Esophagus (tissue), 2 donors: ENCODE results near the gene CDC26. TPM values are rescaled to one million over a fixed set of nuclear protein-coding genes. Genes with fewer than 3 reads are reported as not detected.

Source experiments
- H3K27ac ChIP-seq, 2 donors: one replicate each; pipeline ENCODE4 v1.5.1; 2013; ENCODE audit warnings: low read depth in 2 of 2, mild to moderate bottlenecking in 2 of 2, inconsistent platforms in 1 of 2, low read length in 1 of 2, moderate library complexity in 1 of 2
- H3K27me3 ChIP-seq, 2 donors: one replicate each; pipeline ENCODE4 v1.6.1; 2013; ENCODE audit warnings: low read length in 2 of 2, control low read depth in 1 of 2, mild to moderate bottlenecking in 1 of 2; ENCODE audit not compliant: insufficient read depth in 2 of 2, control insufficient read depth in 1 of 2
- H3K36me3 ChIP-seq, 2 donors: one replicate each; pipeline ENCODE4 v1.6.1; 2013; ENCODE audit warnings: low read length in 1 of 2; ENCODE audit not compliant: control insufficient read depth in 2 of 2, insufficient read depth in 2 of 2
- H3K4me1 ChIP-seq, 2 donors: one replicate each; pipeline ENCODE4 v1.6.1; 2013; ENCODE audit warnings: low read length in 1 of 2; ENCODE audit not compliant: control insufficient read depth in 2 of 2, insufficient read depth in 2 of 2
- H3K4me3 ChIP-seq, 2 donors: one replicate each; pipeline ENCODE4 v1.5.1; 2013; ENCODE audit warnings: low read length in 2 of 2, mild to moderate bottlenecking in 2 of 2, low read depth in 1 of 2, moderate library complexity in 1 of 2
- H3K9me3 ChIP-seq, 2 donors: one replicate each; pipeline ENCODE4 v1.6.1; 2013; ENCODE audit warnings: mild to moderate bottlenecking in 2 of 2, low read depth in 1 of 2, low read length in 1 of 2, moderate library complexity in 1 of 2; ENCODE audit not compliant: control insufficient read depth in 2 of 2, insufficient read depth in 1 of 2
- WGBS, 2 donors: extraction: QIAGEN DNeasy Blood & Tissue Kit; methylation state at CpG; one replicate each; pipeline ENCODE4 v1.1.7; 2013; 5-methylcytosine and 5-hydroxymethylcytosine counted together
- polyA plus RNA-seq, 2 donors: library from polyadenylated mRNA; stranded (reverse); fragments of 200-250 nt; gene quantifications; one replicate each; pipeline ENCODE4 v1.2.3, GENCODE V29; 2013
- donor health status: healthy with polysubstance abuse.
- donor health status: Bipolar disorder and iron deficiency.

CDC26 gene
- polyA plus RNA-seq, 2 donors, result 13.5 to 27.9 TPM

DNA sequence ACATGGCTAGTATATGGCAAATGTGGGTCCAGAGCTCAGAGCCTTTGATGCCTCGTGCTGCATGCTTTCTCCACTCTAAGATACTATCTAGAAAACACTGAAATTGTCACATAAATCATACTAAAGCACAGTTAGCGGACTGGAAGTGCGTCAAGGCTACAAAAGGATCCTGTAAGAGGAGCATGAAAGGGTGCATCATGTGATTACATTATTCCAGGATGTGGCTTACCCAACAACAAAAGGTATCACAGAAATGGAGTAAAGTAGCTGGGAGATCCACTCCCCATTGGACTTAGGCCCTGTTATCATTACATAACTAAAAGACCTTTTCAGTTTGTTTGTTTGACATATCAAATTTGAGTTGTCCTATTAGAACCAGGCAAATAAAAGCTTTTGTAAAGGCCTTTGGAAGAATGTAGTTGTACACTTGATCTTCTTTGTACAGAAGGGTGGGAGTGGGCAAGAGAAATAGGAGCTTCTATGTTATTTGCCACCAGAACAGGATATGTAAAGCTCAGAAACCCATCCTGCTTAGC lies 47.2 kb downstream of the CDC26 start:
- Histone ChIP-seq H3K27ac (no peak overlapping the region), H3K27me3 (no peaks in the 10 kb centered on the region), H3K4me1 (no peaks in the 10 kb centered on the region), H3K4me3 (no peak overlapping the region), H3K9me3 (no peaks in the 10 kb centered on the region), H3K36me3 (no peaks in the 10 kb centered on the region)
- WGBS, 2 donors, result 63 to 74% methylated on average over 3 of the region's 3 CpGs

DNA sequence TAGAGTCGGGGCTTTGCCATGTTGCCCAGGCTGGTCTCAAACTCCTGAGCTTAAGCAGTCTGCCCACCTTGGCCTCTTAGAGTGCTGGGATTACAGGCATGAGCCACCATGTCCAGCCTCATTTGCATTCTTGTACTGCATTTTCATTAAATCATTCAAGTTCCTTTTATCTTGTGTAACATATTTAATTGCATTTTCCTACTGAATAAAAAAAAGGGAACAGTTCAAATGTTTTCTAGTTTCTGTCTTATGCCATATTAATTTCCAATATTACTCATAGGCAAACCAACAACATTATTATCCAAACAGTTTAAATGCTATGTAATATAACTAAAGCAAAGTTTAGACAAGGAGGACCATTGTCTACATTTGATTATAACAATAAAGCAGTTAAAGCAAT lies 47.9 kb downstream of the CDC26 start:
- Histone ChIP-seq H3K36me3 (no peaks in the 10 kb centered on the region), H3K27ac (no peak overlapping the region), H3K9me3 (no peaks in the 10 kb centered on the region), H3K27me3 (no peaks in the 10 kb centered on the region), H3K4me1 (peaks cover 0 to 3% of the 10 kb centered on the region in 2 donors), H3K4me3 (no peak overlapping the region)
- WGBS, 2 donors, result 43 to 86% methylated on average over 1 of the region's 1 CpG

DNA sequence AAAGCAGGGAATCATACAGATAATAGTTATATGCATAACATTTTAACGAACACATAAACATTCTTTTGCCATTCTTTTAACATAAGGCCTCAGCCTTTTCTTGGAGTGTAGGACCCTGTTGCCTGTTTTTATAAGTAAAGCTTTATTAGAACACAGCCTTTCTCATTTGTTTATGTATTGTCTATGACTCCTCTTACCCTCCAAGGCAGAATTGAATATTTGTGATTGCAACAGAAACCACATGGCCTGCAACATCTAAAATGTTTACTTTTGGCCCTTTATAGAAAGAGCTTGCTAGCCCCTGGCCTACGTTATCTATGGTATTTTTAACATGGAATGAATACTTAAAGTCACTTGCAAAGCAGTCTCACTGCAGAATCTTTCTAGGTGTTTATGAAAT lies 51.4 kb downstream of the CDC26 start:
- no peaks in the 10 kb centered on the region for H3K36me3 ChIP-seq
- no peaks in the 10 kb centered on the region for H3K27me3 ChIP-seq
- H3K27ac ChIP-seq, result no peak overlapping the region
- peaks cover 4 to 5% of the 10 kb centered on the region in 2 donors for H3K4me1 ChIP-seq
- no peaks in the 10 kb centered on the region for H3K9me3 ChIP-seq
- H3K4me3 ChIP-seq, result no peak overlapping the region
- 86 to 90% methylated on average over 2 of the region's 2 CpGs for WGBS, 2 donors

DNA sequence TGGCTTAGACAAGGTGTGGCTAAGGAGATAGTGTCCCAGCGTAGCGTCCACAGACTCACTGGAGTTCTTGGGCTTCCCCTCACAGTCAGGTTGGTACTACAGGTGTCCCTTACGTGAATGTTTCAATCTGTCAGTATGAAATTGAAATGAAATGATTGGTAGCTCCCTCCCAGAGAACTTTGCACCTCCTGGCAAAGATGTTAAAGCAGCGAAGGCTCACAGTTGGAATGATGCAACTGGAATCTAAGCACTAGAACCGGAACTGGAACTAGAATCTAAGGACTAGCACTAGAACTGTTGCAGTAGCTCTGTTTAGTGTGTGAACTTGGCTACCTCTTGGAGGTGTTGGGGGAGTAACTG lies 52.9 kb downstream of the CDC26 start:
- WGBS, 2 donors, result 39 to 50% methylated on average over 5 of the region's 5 CpGs
- no peaks in the 10 kb centered on the region for H3K36me3 ChIP-seq
- H3K9me3 ChIP-seq, result no peaks in the 10 kb centered on the region
- H3K4me3 ChIP-seq, result peak overlapping the region; percentile 79 to 91
- H3K27me3 ChIP-seq, result no peaks in the 10 kb centered on the region
- H3K4me1 ChIP-seq, result peaks cover 4 to 5% of the 10 kb centered on the region in 2 donors
- peak overlapping the region in 1 of 2 donors; percentile 13 for H3K27ac ChIP-seq

DNA sequence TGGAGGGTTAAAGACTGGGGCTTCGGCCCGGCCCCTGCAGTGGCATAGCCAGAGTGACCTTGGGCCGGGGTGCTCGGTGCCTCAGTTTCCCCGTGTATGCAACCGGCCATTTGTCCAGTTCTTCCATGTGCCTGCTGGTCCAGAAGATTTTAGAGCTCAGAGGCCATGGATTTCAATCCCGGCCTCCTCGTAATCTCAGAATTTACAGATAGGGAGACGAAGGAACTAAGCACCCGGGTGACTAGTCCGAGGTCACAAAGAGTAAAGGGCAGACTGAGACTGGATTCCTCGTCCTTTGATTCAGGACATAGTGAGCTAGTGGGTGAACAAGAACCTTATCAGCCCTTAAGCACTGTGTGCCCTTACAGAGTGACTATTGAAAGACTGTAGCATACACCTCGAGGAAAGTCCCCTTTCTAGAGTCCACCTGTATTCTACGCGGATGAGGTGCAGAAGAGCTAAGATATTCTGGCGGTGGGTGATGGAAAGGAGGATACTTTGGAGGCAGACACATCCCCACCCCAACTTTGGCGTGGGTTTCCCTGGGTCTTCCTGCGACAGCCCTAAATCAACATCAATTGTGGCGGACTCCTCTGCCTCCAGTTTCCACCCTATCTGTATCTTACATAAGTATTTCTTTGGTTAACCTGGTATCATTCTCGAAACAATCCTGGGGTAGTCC lies 53.4 kb downstream of the CDC26 start:
- no peaks in the 10 kb centered on the region for H3K27me3 ChIP-seq
- peak overlapping the region; percentile 79 to 91 for H3K4me3 ChIP-seq
- no peaks in the 10 kb centered on the region for H3K36me3 ChIP-seq
- 7 to 13% methylated on average over 20 of the region's 20 CpGs for WGBS, 2 donors
- H3K4me1 ChIP-seq, result peaks cover 4 to 5% of the 10 kb centered on the region in 2 donors
- H3K27ac ChIP-seq, result peak overlapping the region; percentile 78 to 87
- no peaks in the 10 kb centered on the region for H3K9me3 ChIP-seq

DNA sequence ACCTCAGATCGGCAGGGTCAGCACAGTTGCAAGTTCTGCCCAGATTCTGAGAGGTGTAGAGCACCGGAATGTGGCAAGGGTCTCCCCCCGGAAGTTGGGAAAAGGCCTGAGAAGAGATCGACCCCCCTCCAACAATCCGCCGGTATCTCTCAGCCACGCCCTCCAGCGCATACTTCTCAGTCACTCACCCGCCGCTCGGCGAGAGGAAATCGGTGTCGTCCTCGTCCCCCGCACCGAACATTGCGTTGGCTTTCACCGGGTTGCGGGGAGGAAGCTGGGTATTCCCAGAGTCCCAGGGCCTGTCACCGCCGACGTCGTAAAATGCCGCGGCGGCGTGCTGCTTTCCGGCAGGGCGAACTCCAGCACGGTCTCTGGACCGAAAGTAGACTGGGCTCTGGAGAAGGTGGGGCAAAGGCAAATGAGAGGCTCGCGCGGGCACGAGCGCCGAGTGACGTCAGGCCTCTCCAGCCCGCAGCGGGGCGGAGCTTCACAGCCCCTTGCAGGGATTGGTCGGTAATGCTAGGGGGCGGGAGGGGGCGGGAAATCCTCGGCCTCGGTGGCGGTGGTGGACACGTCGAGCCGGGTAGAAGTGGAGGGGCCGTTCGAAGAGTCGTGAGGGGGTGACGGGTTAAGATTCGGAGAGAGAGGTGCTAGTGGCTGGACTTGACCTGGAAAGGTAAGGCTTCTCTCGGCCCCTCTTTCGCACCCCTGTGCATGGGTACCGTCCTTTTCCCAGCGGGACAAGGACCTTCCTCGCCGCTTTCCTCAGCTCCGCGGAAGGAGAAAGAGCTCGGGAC lies 54.2 kb downstream of the CDC26 start, which contains the start of the genes FKBP15 and SLC31A1:
Gene FKBP15 (minus strand): TSS at position 275 of the 797 bp plus-strand sequence. CDS start 34 bp downstream, at position 241.
Gene SLC31A1 (plus strand): TSS at position 542 of the 797 bp plus-strand sequence. CDS start 34,605 bp downstream, outside the sequence.
- peak within 1 kb of the TSS; percentile 78 to 88 for H3K27ac ChIP-seq
- H3K4me3 ChIP-seq, result peak within 1 kb of the TSS; percentile 84 to 91
- no peaks in the 10 kb centered on the region for H3K27me3 ChIP-seq
- WGBS, 2 donors, result 1% methylated on average over 65 of the region's 65 CpGs
- no peaks in the 10 kb centered on the region for H3K36me3 ChIP-seq
- H3K9me3 ChIP-seq, result no peaks in the 10 kb centered on the region
- peaks cover 4 to 5% of the 10 kb centered on the region in 2 donors for H3K4me1 ChIP-seq

DNA sequence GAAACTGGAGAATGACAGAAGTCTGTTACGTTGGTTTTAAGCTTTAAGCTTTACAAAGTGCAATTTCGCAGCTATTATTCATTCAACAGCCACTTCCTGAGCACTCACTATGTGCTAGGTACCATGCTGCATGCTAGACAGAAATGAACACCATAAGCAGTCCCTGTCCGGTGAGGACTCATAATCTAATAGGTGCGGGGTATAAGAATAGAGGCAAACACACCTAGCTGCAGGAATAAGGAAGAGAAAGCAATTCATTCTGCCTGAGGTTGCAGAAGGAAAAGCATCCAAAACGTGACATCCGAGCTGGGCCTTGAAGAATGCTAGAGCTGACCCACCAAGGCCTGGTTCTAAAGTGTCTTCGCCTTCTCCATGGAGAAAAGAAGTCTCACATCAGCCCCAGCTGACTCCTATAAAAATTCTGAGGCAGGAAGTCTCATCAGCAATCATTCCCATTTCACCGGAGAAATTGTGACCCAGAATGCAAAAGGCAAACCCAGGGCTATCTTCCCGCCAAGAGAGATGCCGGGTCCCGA lies 54.8 kb downstream of the CDC26 start:
- Histone ChIP-seq H3K9me3 (no peaks in the 10 kb centered on the region), H3K4me3 (peak overlapping the region; percentile 84 to 91), H3K36me3 (no peaks in the 10 kb centered on the region), H3K27me3 (no peaks in the 10 kb centered on the region), H3K27ac (peak overlapping the region; percentile 64 to 88), H3K4me1 (peaks cover 4 to 5% of the 10 kb centered on the region in 2 donors)
- WGBS, 2 donors, result 5% methylated on average over 11 of the region's 11 CpGs

DNA sequence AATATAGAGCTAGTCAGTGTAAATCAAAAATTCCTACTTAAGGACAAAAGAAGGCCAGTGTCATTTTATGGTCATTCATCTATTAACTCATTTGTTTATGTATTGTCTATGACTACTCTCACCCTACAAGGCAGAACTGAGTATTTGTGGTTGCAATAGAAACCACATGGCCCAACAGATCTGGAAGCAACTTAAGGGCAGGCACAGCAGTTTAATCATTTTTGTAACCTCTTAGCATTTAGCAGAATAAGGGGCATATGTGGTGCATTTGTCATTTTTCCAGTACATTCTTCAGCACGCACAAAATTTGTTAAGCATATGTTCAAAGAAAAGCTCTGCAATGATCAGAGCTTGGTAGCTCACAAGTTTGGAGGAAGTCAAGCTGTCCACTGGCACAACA lies 55.4 kb downstream of the CDC26 start:
- 19 to 26% methylated on average over 1 of the region's 1 CpG for WGBS, 2 donors
- Histone ChIP-seq H3K27ac (no peak overlapping the region), H3K27me3 (no peaks in the 10 kb centered on the region), H3K9me3 (no peaks in the 10 kb centered on the region), H3K4me1 (peaks cover 4 to 5% of the 10 kb centered on the region in 2 donors), H3K36me3 (no peaks in the 10 kb centered on the region), H3K4me3 (peak overlapping the region in 1 of 2 donors; percentile 91)

DNA sequence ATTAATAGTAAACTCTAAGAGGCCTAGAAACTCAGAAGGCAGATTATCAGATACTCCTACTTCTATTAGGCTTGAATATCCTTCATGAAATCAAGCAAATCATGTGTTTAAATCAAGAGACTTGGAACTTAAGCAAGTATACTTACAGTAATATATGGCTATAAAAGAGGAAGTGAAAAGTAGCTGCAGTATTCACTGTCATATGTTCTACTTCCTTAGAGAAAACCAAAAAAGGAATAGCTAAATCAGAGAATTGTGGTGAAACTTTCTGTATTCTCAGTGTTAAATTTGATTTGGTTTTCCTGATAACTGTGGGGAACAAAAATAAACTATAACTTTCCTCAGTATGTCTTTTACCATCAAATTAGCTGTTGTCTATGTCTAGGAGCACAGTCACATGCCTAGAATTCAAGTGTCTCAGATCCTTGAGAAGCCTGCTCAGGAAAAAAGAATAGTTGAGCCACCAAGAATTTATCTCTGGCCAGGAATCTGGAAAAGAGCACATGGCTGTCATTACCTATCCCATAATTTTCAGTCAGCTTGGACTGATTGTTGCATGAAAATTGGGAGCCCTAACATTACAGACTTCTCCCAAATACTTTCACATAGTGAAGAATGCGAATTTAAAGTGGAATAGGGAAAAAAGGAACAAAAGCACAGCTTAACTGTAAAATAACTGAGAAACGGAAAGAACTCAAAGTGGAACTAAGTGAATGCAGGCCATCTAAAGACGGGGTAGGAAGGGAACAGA lies 56.0 kb downstream of the CDC26 start:
- no peak overlapping the region for H3K27ac ChIP-seq

More for the DNA sequence above, 56.0 kb downstream of the CDC26 start:
- H3K9me3 ChIP-seq, result no peaks in the 10 kb centered on the region
- H3K4me1 ChIP-seq, result peaks cover 4 to 5% of the 10 kb centered on the region in 2 donors
- H3K27me3 ChIP-seq, result no peaks in the 10 kb centered on the region
- no peaks in the 10 kb centered on the region for H3K36me3 ChIP-seq
- peak overlapping the region in 1 of 2 donors; percentile 91 for H3K4me3 ChIP-seq
- 65 to 77% methylated on average over 3 of the region's 3 CpGs for WGBS, 2 donors
